BLaER1 (cell line): Measurements from ENCODE around the gene GALNT15.

Experiments
- H3K27ac ChIP-seq: shearing (Covaris generic); formaldehyde crosslinking; 2 replicates; pipeline ENCODE4 v1.8.1; 2022
- H3K27me3 ChIP-seq: shearing (Covaris generic); formaldehyde crosslinking; 2 replicates; pipeline ENCODE4 v1.8.1; 2022
- H3K36me3 ChIP-seq: shearing (Covaris generic); formaldehyde crosslinking; 2 replicates; pipeline ENCODE4 v1.8.1; 2022
- H3K4me1 ChIP-seq: shearing (Covaris generic); formaldehyde crosslinking; 2 replicates; pipeline ENCODE4 v1.8.1; 2022
- H3K4me2 ChIP-seq: shearing (Covaris generic); formaldehyde crosslinking; 2 replicates; pipeline ENCODE4 v1.8.1; 2022
- H3K4me3 ChIP-seq: shearing (Covaris generic); formaldehyde crosslinking; 2 replicates; pipeline ENCODE4 v1.8.1; 2022
- H3K9ac ChIP-seq: shearing (Covaris generic); formaldehyde crosslinking; 2 replicates; pipeline ENCODE4 v1.8.1; 2022
- H3K9me3 ChIP-seq: shearing (Covaris generic); formaldehyde crosslinking; 2 replicates; pipeline ENCODE4 v1.8.1; 2022
- H4K20me1 ChIP-seq: shearing (Covaris generic); formaldehyde crosslinking; 2 replicates; pipeline ENCODE4 v1.8.1; 2022
- Cebpa-rat ChIP-seq: shearing (Covaris generic); IDR thresholded peaks from 2 replicates; pipeline ENCODE4 v1.8.1; 2022

GALNT15 gene

DNA sequence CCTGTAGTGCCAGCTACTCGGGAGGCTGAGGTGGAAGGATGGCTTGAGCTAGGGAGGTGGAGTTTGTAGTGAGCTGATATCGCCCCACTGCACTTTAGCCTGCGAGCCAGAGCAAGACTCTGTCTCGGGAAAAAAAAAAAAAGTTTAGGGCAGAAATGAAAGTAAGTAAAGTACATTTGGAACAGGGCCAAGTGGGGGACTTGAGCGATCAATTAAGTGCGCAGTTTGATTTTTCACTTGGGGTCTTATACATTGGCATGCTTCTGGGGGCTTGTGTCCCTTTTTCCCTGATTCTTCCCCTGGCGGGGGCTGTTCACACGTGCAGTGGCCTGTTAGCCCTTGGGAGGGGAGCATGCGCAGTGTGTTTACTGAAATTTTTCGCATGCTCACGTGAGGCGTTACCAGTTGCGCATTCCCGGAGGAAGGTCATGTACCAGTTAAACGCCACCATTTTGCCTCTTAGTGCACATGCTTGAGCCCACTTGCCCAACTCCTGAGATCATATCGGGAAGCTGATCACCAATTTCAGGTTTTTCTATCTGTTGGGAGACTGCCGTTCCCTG is 42.0 kb downstream of the GALNT15 start:
- Histone ChIP-seq H3K9ac (no peak overlapping the region), H3K4me3 (no peak overlapping the region), H3K4me2 (no peak overlapping the region), H3K9me3 (no peaks in the 10 kb centered on the region), H3K4me1 (peaks cover 4% of the 10 kb centered on the region), H3K36me3 (no peaks in the 10 kb centered on the region), H3K27ac (no peak overlapping the region), H3K27me3 (no peaks in the 10 kb centered on the region), H4K20me1 (no peaks in the 10 kb centered on the region)
- TF ChIP-seq Cebpa-rat: no peak

DNA sequence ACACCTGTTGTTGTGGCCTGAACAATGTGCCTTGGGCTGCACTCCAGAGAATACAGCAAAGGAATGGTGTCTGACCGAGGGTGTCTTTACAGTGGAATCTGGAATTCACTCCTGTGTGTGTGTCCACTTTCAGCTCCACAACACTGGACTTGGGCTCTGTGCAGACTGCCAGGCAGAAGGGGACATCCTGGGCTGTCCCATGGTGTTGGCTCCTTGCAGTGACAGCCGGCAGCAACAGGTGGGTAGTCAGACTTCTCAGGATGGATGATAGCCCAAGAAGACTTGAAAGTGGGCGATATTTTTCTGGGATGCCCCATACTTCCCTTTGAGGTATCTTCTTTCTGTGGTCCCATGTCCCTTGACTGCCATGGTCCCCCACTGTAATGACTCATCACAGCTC is 45.3 kb downstream of the GALNT15 start:
- no peaks in the 10 kb centered on the region for H3K36me3 ChIP-seq
- H3K27me3 ChIP-seq: no peaks in the 10 kb centered on the region
- no peaks in the 10 kb centered on the region for H4K20me1 ChIP-seq
- H3K4me3 ChIP-seq: no peak overlapping the region
- H3K9me3 ChIP-seq: peaks cover 7% of the 10 kb centered on the region
- H3K4me1 ChIP-seq: peaks cover 9% of the 10 kb centered on the region
- TF ChIP-seq Cebpa-rat: no peak
- H3K9ac ChIP-seq: no peak overlapping the region
- no peak overlapping the region for H3K4me2 ChIP-seq
- no peak overlapping the region for H3K27ac ChIP-seq

DNA sequence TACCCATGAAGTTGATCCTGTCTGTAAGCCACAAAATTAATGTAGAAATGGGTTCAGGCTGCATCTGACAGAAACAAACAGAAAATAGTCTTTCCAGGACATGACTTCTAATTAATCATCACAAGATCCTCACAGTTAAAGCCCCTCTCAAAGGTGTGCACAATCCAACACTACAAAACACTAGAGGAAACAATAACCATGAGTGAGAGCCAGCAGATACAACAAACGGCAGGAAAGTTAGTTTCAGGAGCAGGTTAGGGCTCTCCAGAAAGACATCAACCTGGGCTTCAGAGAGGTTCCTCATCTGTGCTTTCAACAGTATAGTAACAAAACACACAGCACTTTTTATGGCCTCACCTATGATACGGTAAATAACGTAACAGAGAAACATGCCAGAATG is 47.5 kb downstream of the GALNT15 start:
- Histone ChIP-seq H3K9me3 (peaks cover 16% of the 10 kb centered on the region), H3K4me2 (peak overlapping the region; percentile 37), H3K9ac (no peak overlapping the region), H3K4me3 (no peak overlapping the region), H3K27ac (no peak overlapping the region), H3K4me1 (peaks cover 9% of the 10 kb centered on the region), H3K27me3 (no peaks in the 10 kb centered on the region), H3K36me3 (no peaks in the 10 kb centered on the region), H4K20me1 (no peaks in the 10 kb centered on the region)
- TF ChIP-seq Cebpa-rat: no peak

DNA sequence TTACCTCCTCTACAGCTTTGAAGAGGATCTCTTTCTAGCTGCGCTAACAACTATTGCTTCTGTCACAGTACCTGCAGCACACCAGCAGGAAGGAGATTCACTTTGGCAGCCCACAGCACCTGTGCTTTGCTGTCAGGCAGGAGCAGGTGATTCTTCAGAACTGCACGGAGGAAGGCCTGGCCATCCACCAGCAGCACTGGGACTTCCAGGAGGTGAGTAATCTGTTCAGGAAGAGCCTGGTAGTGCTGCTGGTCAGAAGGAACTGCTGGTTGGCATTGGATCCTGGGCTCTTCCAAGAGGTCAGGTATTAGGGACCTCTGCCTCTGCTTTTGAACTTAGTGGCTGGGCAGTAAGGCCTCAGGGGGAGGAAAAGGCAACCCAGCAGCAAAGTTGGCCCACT is 48.1 kb downstream of the GALNT15 start:
- no peak for TF ChIP-seq Cebpa-rat
- Histone ChIP-seq H3K4me1 (peaks cover 9% of the 10 kb centered on the region), H3K9ac (no peak overlapping the region)

DNA sequence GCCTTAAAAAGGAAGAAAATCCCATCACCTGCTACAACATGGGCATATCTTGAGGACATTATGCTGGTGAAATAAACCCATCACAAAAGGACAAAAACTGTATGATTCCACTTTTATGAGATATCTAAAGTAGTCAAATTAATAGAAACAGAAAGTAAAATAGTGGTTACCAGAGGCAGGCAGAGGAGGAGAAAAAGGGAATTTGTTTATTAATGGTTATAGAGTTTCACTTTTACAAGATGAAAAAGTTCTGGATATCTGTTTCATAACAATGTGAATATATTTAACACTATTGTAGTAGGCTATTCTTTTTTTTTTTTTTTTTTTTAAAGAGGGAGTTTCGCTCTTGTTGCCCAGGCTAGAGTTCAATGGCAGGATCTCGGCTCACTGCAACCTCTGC is 49.8 kb downstream of the GALNT15 start:
- TF ChIP-seq Cebpa-rat: no peak
- no peaks in the 10 kb centered on the region for H3K27me3 ChIP-seq
- H3K36me3 ChIP-seq: no peaks in the 10 kb centered on the region
- no peak overlapping the region for H3K4me3 ChIP-seq
- H3K9me3 ChIP-seq: peaks cover 16% of the 10 kb centered on the region
- H3K4me1 ChIP-seq: peaks cover 9% of the 10 kb centered on the region
- H4K20me1 ChIP-seq: no peaks in the 10 kb centered on the region
- no peak overlapping the region for H3K27ac ChIP-seq
- H3K9ac ChIP-seq: no peak overlapping the region
- no peak overlapping the region for H3K4me2 ChIP-seq

More for the DNA sequence above, 48.1 kb downstream of the GALNT15 start:
- H3K9me3 ChIP-seq: peaks cover 16% of the 10 kb centered on the region
- H3K4me2 ChIP-seq: no peak overlapping the region
- no peaks in the 10 kb centered on the region for H3K36me3 ChIP-seq
- no peak overlapping the region for H3K4me3 ChIP-seq
- H3K27ac ChIP-seq: no peak overlapping the region
- H4K20me1 ChIP-seq: no peaks in the 10 kb centered on the region
- no peaks in the 10 kb centered on the region for H3K27me3 ChIP-seq

DNA sequence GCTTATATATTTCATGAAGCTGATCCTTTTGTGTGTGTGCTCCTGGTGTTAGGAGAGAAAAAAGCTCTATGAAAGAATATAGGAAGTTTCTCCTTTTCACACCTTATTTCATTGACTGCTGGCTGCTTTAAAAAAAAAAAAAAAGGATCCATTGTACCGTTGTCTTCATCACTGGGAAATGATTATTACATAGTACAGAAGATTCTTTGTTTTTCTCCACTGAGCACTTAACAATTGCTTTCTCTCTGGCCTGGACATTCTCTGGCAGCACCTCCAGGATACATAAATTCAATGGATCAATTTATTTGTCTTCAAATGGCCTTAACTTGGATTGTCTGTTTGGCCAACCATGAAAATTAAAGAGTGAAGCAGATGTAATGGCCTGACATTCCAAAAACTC is 53.1 kb downstream of the GALNT15 start:
- Histone ChIP-seq H4K20me1 (no peaks in the 10 kb centered on the region), H3K27me3 (no peaks in the 10 kb centered on the region), H3K9me3 (peaks cover 12% of the 10 kb centered on the region), H3K36me3 (no peaks in the 10 kb centered on the region), H3K4me3 (no peak overlapping the region), H3K4me2 (no peak overlapping the region), H3K9ac (no peak overlapping the region), H3K4me1 (no peaks in the 10 kb centered on the region), H3K27ac (no peak overlapping the region)
- TF ChIP-seq Cebpa-rat: no peak

DNA sequence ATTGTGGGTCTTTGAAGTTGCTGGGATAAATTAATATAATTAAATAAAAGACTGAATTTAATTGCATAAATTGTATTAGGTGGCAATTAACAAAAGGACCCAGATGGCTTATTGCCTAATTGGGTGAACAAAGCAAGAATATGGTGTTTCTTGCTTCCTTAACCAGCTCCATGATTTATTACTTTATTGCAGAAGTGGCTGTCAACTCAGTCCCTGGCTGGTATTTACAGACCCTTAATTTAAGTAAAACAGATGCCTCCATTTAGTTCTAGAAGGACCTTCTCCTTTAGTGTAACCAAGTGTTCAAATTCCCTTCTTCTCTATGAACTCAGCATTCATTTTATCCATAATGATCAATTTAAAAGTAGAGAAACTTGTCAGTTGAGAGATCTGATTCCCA is 55.2 kb downstream of the GALNT15 start:
- no peak overlapping the region for H3K9ac ChIP-seq
- H3K4me3 ChIP-seq: no peak overlapping the region
- H3K4me1 ChIP-seq: no peaks in the 10 kb centered on the region
- H4K20me1 ChIP-seq: no peaks in the 10 kb centered on the region
- H3K36me3 ChIP-seq: no peaks in the 10 kb centered on the region
- TF ChIP-seq Cebpa-rat: no peak
- 0 out of 2 replicates have a peak, but pooled peaks cover 9% of the 10 kb centered on the region for H3K9me3 ChIP-seq
- H3K27ac ChIP-seq: no peak overlapping the region
- H3K27me3 ChIP-seq: no peaks in the 10 kb centered on the region
- no peak overlapping the region for H3K4me2 ChIP-seq

DNA sequence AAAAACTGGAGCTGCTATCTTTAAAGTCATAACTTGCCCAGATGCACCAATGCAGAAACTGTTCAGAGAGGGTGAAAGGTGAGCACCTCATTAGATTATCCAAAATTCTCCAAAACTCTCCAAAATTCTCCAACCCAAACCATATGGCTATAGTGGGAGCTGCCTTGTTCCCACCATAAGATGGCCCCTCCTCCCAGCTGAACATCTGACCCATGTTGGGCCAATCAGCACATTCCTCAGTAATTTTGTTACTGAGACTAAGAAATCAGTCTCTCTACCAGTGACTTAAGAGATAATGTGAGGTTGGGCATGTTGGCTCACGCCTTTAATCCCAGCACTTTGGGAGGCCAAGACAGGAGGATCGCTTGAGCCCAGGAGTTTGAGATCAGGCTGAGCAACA is 57.5 kb downstream of the GALNT15 start:
- Histone ChIP-seq H3K9me3 (no peaks in the 10 kb centered on the region), H3K4me1 (no peaks in the 10 kb centered on the region), H3K36me3 (no peaks in the 10 kb centered on the region), H3K27ac (no peak overlapping the region), H3K4me2 (no peak overlapping the region), H3K4me3 (no peak overlapping the region), H4K20me1 (no peaks in the 10 kb centered on the region), H3K27me3 (no peaks in the 10 kb centered on the region), H3K9ac (no peak overlapping the region)
- TF ChIP-seq Cebpa-rat: no peak

DNA sequence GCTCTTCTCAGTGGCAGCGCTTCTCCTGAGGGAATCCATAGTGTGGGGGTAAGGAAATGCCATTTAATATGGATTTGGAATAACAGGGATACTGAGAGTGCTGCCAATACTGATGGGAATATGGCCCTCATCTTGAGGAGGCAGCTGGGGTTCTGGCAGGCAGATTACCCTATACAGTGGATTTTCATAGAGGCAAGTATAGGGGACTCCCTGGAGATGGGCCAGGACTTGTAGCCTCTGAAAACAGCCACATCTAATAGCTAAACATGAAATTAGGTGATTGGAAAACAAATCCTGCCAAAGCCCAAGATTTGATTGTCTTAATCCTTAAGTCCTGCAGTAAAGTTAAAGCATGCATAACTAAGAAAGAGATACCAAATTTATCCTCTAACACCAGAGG is 59.3 kb downstream of the GALNT15 start:
- Histone ChIP-seq H3K9me3 (no peaks in the 10 kb centered on the region), H3K27me3 (no peaks in the 10 kb centered on the region), H3K27ac (no peak overlapping the region), H3K9ac (no peak overlapping the region), H3K36me3 (no peaks in the 10 kb centered on the region), H3K4me3 (no peak overlapping the region), H3K4me1 (no peaks in the 10 kb centered on the region), H3K4me2 (no peak overlapping the region), H4K20me1 (no peaks in the 10 kb centered on the region)
- TF ChIP-seq Cebpa-rat: no peak

DNA sequence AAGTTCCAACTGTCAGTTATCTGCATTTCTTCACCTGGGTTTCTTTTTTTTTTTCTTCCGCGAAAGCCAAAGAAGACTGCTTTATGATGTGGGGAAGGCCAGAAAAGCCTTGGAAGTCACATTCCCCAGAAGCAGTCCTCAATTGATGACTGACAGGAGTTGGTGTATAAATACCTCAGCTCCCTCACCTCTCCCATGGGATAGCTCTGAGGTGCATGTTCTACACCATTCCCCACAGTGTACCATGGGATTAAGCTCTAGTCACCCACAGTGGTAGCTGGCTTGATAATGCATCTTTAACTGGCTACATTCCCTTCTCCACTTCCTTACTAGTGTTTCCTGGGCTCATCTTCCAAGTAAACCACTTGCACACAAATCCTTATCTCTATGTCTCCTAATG is 59.8 kb downstream of the GALNT15 start:
- no peaks in the 10 kb centered on the region for H3K4me1 ChIP-seq

DNA sequence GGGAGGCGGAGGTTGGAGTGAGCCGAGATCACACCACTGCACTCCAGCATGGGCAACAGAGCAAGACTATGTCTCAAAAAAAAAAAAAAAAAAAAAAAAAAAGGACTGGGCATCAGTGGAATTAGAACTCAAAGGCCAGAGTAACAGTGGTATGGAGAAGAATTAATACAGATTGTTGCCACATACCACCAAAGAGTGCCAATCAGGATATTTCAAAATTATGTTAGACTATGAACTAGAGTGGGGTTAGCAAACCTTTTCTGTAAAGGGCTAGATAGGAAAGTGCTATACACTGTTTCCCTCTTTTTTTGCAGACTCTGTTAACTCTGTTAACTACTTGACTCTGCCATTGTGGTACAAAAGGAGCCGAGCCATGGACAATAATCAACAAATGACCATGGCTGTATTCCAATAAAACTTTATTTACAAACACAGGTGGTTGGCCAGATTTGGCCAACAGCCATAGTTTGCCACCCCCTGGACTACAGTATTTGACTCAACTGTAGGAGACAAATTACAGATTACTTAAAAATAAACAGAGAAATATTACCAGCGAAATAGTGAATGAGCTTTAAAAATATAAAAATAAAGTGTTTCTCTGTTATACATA is 61.7 kb downstream of the GALNT15 start:
- Histone ChIP-seq H3K4me2 (no peak overlapping the region), H3K9ac (no peak overlapping the region), H3K27ac (no peak overlapping the region), H3K4me1 (no peaks in the 10 kb centered on the region), H3K27me3 (no peaks in the 10 kb centered on the region), H3K36me3 (no peaks in the 10 kb centered on the region), H3K9me3 (no peaks in the 10 kb centered on the region), H3K4me3 (no peak overlapping the region), H4K20me1 (no peaks in the 10 kb centered on the region)
- no peak for TF ChIP-seq Cebpa-rat

More for the DNA sequence above, 59.8 kb downstream of the GALNT15 start:
- Histone ChIP-seq H3K9me3 (no peaks in the 10 kb centered on the region), H3K27me3 (no peaks in the 10 kb centered on the region), H4K20me1 (no peaks in the 10 kb centered on the region), H3K36me3 (no peaks in the 10 kb centered on the region), H3K4me3 (no peak overlapping the region), H3K4me2 (no peak overlapping the region), H3K27ac (no peak overlapping the region), H3K9ac (no peak overlapping the region)
- no peak for TF ChIP-seq Cebpa-rat
